HG03095 (cell line): ENCODE results near the gene MRPS22.
"Not testable (repeated sequence)": the region's sequence is repeated elsewhere in the genome, so short reads cannot be mapped to it uniquely, and the experiment has no call there.

Experiments used
- ATAC-seq: cut with Tn5 transposase; IDR thresholded peaks from one replicate; pipeline ENCODE4 v1.9.1; 2021; ENCODE audit warnings: moderate library complexity; ENCODE audit not compliant: unreplicated experiment

Gene MRPS22

GRCh38 chr3:139389552-139390368 is 45.9 kb downstream of the MRPS22 start, which contains the start of gene COPB2:
Gene COPB2, minus strand, starts transcription at chr3:139389647. Its CDS starts 97 bp downstream, at chr3:139389550.
- peak; percentile 98 for ATAC-seq

DNA sequence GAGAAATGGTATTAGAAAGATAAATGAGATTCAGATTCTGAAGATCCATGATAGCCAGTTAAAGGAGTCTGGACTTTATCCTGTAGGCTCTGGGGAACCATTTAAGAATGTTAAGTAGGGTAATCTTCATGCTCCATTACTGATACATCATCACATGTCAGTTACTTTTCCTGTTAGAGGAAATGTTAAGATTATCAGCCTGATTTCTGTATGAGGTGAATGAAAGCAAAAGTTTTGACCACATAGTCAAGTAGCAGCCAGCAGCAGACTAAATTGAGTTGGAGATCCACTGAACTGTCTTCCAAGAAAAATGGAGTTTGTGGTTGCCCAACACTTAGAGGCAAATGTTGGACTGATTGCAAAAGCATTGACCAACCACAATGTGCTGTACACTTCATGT is 50.3 kb downstream of the MRPS22 start:
- ATAC-seq: no peak

DNA sequence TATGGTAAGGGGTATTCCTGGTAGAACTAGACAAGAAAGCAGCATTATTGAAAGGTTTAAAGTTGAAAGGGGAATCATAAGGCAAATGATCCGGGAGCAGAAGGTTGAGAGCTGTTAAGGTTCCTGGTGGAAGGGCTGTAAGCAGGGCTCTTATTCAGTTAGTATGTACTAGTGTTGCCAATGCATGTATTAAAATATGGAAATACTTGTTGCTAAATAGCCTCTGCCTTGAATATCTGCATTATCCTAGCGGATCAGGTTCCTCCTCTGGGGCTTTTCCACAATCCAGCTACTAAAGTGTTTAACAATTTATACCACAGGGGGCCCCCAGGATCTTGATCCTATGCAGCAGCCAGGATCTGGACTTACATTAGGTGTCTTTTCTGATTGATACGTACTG is 52.9 kb downstream of the MRPS22 start:
- ATAC-seq: no peak

GRCh38 chr3:139401155-139401554 is 57.3 kb downstream of the MRPS22 start:
- ATAC-seq: not testable (repeated sequence)
